Suppressor macrophage (primary cell): ENCODE data around the gene METTL22.

Experiments
- DNase-seq, 4 experiments: peaks; one replicate each; pipeline ENCODE4 v3.0.0-alpha.2; 2020 to 2022
- total RNA-seq, 17 experiments: gene quantifications; one replicate each; lab custom pipeline; 2026; ENCODE audit warnings: mixed read lengths in 6 of 17, inconsistent platforms in 3 of 17; lab: John Stamatoyannopoulos, UW

Gene METTL22
- 8.5 to 26.9 (median 16.5) reads per million in 17 experiments for total RNA-seq

GRCh38 chr16:8621572-8622314 is at the start of gene METTL22:
Gene METTL22, plus strand, starts transcription at chr16:8621698. Its CDS starts 3,968 bp downstream, at chr16:8625666.
- peak; percentile 92 to 98 (median 96) for DNase-seq

- DNase-seq = no peak
Measured at GRCh38 chr16:8572063-8572918, 49.2 kb upstream of the METTL22 start.

GRCh38 chr16:8572919-8573724 is 48.4 kb upstream of the METTL22 start:
- peak; percentile 48 to 71 (median 62) for DNase-seq

GRCh38 chr16:8575399-8575798 is 46.1 kb upstream of the METTL22 start:
- DNase-seq = no peak

GRCh38 chr16:8576141-8577004 is 45.1 kb upstream of the METTL22 start:
- DNase-seq = peak in 3 of 4 experiments; percentile 43 to 62 (median 46)

- no peak for DNase-seq
Measured at GRCh38 chr16:8577678-8578304, 43.7 kb upstream of the METTL22 start.

- DNase-seq = no peak
Measured at GRCh38 chr16:8579559-8579958, 41.9 kb upstream of the METTL22 start.

- DNase-seq = peak; percentile 94 to 99 (median 96)
Measured at GRCh38 chr16:8581831-8582580, 39.5 kb upstream of the METTL22 start.

GRCh38 chr16:8583199-8583598 is 38.3 kb upstream of the METTL22 start:
- DNase-seq = peak in 3 of 4 experiments; percentile 61 to 69 (median 63)

GRCh38 chr16:8583732-8584131 is 37.8 kb upstream of the METTL22 start:
- peak; percentile 53 to 77 (median 68) for DNase-seq

GRCh38 chr16:8585041-8585440 is 36.5 kb upstream of the METTL22 start:
- peak; percentile 51 to 78 (median 63) for DNase-seq

- DNase-seq = peak in 3 of 4 experiments; percentile 55 to 69 (median 58)
Measured at GRCh38 chr16:8585857-8586256, 35.6 kb upstream of the METTL22 start.

GRCh38 chr16:8587065-8587464 is 34.4 kb upstream of the METTL22 start:
- no peak for DNase-seq

- DNase-seq = no peak
Measured at GRCh38 chr16:8588682-8589056, 32.8 kb upstream of the METTL22 start.

- peak in 1 of 4 experiments; percentile 47 for DNase-seq
Measured at GRCh38 chr16:8589057-8589899, 32.2 kb upstream of the METTL22 start.

GRCh38 chr16:8589900-8590688 is 31.4 kb upstream of the METTL22 start, which contains the start of gene TMEM114:
Gene TMEM114, minus strand, starts transcription at chr16:8590511. Its CDS starts 673 bp downstream, at chr16:8589838.
- DNase-seq = peak in 1 of 4 experiments; percentile 22

GRCh38 chr16:8590811-8591210 is 30.7 kb upstream of the METTL22 start:
- no peak for DNase-seq

GRCh38 chr16:8591451-8591850 is 30.0 kb upstream of the METTL22 start:
- no peak for DNase-seq
